Suprapubic skin (tissue), 4 donors: Measurements from ENCODE around the gene ABCC9. TPM values are rescaled to one million over a fixed set of nuclear protein-coding genes. Genes with fewer than 3 reads are reported as not detected.

ENCODE experiments used
- DNase-seq, 2 donors: peaks; one replicate each; pipeline ENCODE4 v3.0.0-alpha.2; 2019; ENCODE audit warnings: low spot score in 2 of 2
- H3K27ac ChIP-seq: fragments of 200-600 bp; sonication (generic); one replicate; pipeline ENCODE4 v1.5.1; 2019
- H3K27me3 ChIP-seq: fragments of 200-600 bp; sonication (generic); one replicate; pipeline ENCODE4 v1.5.1; 2019
- H3K36me3 ChIP-seq: fragments of 200-600 bp; sonication (generic); one replicate; pipeline ENCODE4 v1.5.1; 2019
- H3K4me1 ChIP-seq: fragments of 200-600 bp; sonication (generic); one replicate; pipeline ENCODE4 v1.5.1; 2019
- H3K4me3 ChIP-seq: fragments of 200-600 bp; sonication (generic); one replicate; pipeline ENCODE4 v1.5.1; 2019; ENCODE audit warnings: mild to moderate bottlenecking
- H3K9me3 ChIP-seq: fragments of 200-600 bp; sonication (generic); one replicate; pipeline ENCODE4 v1.5.1; 2019
- EP300 ChIP-seq: sonication (generic); formaldehyde crosslinking; IDR thresholded peaks from one replicate; pipeline ENCODE4 v1.6.1; 2017; ENCODE audit warnings: antibody characterized with exemption
- POLR2A ChIP-seq, 2 donors: fragments of 450-650 bp; IDR thresholded peaks; one replicate each; pipeline ENCODE4 v1.6.1; 2017; ENCODE audit warnings: antibody characterized with exemption in 2 of 2, mild to moderate bottlenecking in 2 of 2, moderate library complexity in 2 of 2
- POLR2AphosphoS5 ChIP-seq, 3 donors: sonication (generic); formaldehyde crosslinking; IDR thresholded peaks; one replicate each; pipeline ENCODE4 v1.6.1; 2017; ENCODE audit warnings: antibody characterized with exemption in 3 of 3
- WGBS: methylation state at CpG from one replicate; pipeline ENCODE4 v1.1.5; 2018; 5-methylcytosine and 5-hydroxymethylcytosine counted together
- total RNA-seq, 4 donors: library from RNA; depleted of rRNA; stranded (reverse); fragments of >200 nt; gene quantifications; one replicate each; pipeline ENCODE4 v1.1.0, GENCODE V29; 2016
- TF ChIP-seq, protein P1 (sequence below), 2 donors: fragments of 200-600 bp in 1 of 2; fragments of 450-650 bp in 1 of 2; sonication (generic) in 1 of 2; IDR thresholded peaks; one replicate each; pipeline ENCODE4 v1.5.1; 2016 to 2019; ENCODE audit warnings: antibody characterized with exemption in 2 of 2, mild to moderate bottlenecking in 1 of 2, moderate library complexity in 1 of 2

ABCC9 gene
- total RNA-seq, 4 donors from 2014 or later = 7.8 to 9.6 (median 8.1) TPM

DNA sequence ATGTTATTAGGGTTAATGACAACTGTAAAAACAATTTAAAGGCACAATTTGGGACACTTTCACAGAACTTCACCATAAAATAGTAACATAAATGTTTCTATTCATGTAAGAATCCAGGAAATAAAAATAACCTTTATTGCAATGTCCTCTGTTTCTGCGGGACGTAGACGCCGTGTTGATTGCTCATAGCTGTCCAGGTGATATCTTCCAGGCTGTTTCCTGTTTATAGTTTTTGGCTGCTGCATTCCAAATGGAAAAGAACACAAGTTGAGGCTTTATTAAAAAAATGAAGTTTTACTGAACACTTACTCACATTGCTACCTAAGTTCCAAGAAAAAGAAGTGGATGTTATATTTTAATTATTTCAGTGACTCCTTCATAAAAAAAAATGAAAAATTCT is 58.6 kb downstream of the ABCC9 start:
- WGBS = 67% methylated on average over 4 of the region's 4 CpGs

DNA sequence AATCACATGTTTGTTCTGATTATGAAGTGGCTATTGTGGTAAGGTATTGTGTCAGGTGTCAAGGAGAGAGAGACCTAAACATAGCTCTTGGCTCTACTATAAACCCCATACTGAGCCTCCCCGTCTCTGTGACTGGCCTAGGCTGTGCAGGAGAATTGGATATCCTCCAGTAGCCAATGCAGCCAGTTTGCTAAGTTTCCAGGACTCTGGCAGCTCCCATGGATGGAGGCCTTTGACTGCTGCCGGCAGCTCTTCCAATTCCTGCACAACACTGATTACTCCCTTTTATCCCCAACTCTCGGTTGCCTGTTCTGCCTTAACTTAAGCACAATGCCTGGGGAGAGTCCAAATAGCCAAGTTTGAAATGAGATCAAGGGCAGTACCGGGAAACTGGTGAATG is 59.3 kb downstream of the ABCC9 start:
- no peaks in the 10 kb centered on the region for H3K4me1 ChIP-seq
- H3K4me3 ChIP-seq = no peak overlapping the region
- no peaks in the 10 kb centered on the region for H3K9me3 ChIP-seq
- H3K27ac ChIP-seq = no peak overlapping the region
- TF ChIP-seq, protein P1, sequence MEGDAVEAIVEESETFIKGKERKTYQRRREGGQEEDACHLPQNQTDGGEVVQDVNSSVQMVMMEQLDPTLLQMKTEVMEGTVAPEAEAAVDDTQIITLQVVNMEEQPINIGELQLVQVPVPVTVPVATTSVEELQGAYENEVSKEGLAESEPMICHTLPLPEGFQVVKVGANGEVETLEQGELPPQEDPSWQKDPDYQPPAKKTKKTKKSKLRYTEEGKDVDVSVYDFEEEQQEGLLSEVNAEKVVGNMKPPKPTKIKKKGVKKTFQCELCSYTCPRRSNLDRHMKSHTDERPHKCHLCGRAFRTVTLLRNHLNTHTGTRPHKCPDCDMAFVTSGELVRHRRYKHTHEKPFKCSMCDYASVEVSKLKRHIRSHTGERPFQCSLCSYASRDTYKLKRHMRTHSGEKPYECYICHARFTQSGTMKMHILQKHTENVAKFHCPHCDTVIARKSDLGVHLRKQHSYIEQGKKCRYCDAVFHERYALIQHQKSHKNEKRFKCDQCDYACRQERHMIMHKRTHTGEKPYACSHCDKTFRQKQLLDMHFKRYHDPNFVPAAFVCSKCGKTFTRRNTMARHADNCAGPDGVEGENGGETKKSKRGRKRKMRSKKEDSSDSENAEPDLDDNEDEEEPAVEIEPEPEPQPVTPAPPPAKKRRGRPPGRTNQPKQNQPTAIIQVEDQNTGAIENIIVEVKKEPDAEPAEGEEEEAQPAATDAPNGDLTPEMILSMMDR (IDR thresholded peaks at IDR 0.05) = no peak
- TF ChIP-seq POLR2A (IDR thresholded peaks at IDR 0.05) = no peak
- TF ChIP-seq EP300 = no peak
- TF ChIP-seq POLR2AphosphoS5 (IDR thresholded peaks at IDR 0.05) = no peak
- DNase-seq = no peak
- 45% methylated on average over 4 of the region's 4 CpGs for WGBS
- H3K27me3 ChIP-seq = no peaks in the 10 kb centered on the region
- no peaks in the 10 kb centered on the region for H3K36me3 ChIP-seq

More for the DNA sequence above, 58.6 kb downstream of the ABCC9 start:
- DNase-seq = no peak
- no peaks in the 10 kb centered on the region for H3K36me3 ChIP-seq
- H3K27ac ChIP-seq = no peak overlapping the region
- H3K4me3 ChIP-seq = no peak overlapping the region
- H3K27me3 ChIP-seq = no peaks in the 10 kb centered on the region
- TF ChIP-seq EP300 (no peak), POLR2A (IDR thresholded peaks at IDR 0.05) (no peak)
- TF ChIP-seq, protein P1 (IDR thresholded peaks at IDR 0.05) = no peak
- no peaks in the 10 kb centered on the region for H3K4me1 ChIP-seq
- H3K9me3 ChIP-seq = no peaks in the 10 kb centered on the region

DNA sequence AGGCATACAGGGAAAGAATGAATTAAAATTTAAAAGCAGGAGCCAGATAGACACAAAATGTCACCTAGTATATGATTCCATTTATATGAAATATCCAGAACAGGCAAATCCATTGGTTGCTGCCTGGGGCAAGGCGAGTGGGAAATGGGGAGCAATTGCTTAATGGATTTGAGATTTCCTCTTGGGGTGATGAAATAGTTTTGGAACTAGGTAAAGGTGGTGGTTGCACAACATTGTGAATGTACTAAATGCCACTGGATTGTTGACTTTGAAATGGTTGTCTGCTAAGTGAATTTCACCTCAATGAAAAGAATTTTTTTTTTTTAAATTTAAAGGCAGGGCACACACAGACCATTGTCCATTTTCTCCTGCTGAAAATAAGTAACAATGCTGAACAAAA is 61.9 kb downstream of the ABCC9 start:
- Histone ChIP-seq H3K27ac (no peak overlapping the region), H3K27me3 (no peaks in the 10 kb centered on the region)
- TF ChIP-seq POLR2A (IDR thresholded peaks at IDR 0.05) (no peak), POLR2AphosphoS5 (IDR thresholded peaks at IDR 0.05) (no peak), EP300 (no peak)
- TF ChIP-seq, protein P1 (IDR thresholded peaks at IDR 0.05) = no peak

DNA sequence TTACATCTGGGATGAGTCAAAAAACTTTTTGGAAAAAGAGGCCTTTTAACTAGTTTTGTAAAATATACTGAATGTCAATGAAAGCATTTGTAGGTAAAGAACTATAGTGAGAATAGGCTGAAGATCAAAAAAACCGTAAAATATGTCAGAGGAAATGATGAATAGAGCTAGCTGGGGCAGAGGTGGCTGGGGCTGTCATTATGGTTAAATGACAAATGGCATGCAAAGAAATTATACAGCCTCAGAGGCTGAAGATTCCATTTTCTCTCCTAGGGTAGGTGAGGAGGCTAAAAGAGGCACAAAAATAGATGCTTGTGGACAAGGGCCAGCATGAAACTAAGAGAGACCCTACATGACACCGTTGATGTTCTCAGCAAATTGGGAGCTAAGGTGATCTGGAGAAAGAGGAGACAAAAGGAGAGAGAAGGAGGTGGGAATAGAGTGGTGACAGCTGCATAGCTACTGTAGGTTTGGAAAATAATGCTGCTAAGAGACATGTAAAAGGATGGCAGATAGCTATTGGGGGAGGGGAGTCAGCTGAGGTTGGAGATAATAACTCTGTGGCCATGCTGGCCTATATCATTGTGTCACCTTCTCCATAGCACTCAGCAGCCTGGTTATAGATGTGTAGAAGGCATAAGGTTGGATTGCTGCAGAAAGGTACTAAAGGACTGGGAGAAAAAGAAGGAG is 63.8 kb downstream of the ABCC9 start:
- no peak for DNase-seq
- Histone ChIP-seq H3K27ac (no peak overlapping the region), H3K36me3 (no peaks in the 10 kb centered on the region), H3K9me3 (no peaks in the 10 kb centered on the region), H3K4me3 (no peak overlapping the region), H3K27me3 (no peaks in the 10 kb centered on the region), H3K4me1 (no peaks in the 10 kb centered on the region)
- TF ChIP-seq, protein P1 (IDR thresholded peaks at IDR 0.05) = no peak
- TF ChIP-seq POLR2AphosphoS5 (IDR thresholded peaks at IDR 0.05) = no peak
- TF ChIP-seq POLR2A (IDR thresholded peaks at IDR 0.05) = no peak
- no peak for TF ChIP-seq EP300
- whole genome bisulfite sequencing = 66% methylated on average over 2 of the region's 2 CpGs

More for the DNA sequence above, 61.9 kb downstream of the ABCC9 start:
- H3K9me3 ChIP-seq = no peaks in the 10 kb centered on the region
- no peak overlapping the region for H3K4me3 ChIP-seq
- no peak for DNase-seq
- WGBS = 56% methylated on average over 1 of the region's 1 CpG
- no peaks in the 10 kb centered on the region for H3K4me1 ChIP-seq
- H3K36me3 ChIP-seq = no peaks in the 10 kb centered on the region

DNA sequence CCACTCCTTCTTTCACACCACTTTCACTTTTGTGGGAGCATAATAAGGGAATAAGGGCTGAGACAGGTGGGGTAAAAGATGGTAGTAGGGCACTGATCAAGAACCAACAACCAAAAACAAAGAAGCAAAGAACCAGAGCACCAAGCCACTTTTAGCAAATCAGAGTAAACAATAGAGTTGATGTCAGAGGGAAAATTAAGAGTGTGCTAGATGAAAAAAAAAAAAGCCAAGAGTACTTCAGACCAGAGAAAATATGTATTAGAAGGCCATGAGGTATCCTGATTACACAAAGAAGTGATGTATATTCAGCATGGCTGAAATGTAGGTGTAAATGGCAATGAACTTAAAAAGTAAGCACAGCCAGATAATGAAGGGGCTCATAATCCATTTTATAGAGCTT is 75.4 kb downstream of the ABCC9 start:
- H3K4me3 ChIP-seq = no peak overlapping the region

More for the DNA sequence above, 75.4 kb downstream of the ABCC9 start:
- Histone ChIP-seq H3K9me3 (no peaks in the 10 kb centered on the region), H3K27ac (no peak overlapping the region), H3K27me3 (no peaks in the 10 kb centered on the region), H3K36me3 (no peaks in the 10 kb centered on the region), H3K4me1 (no peaks in the 10 kb centered on the region)
- no peak for DNase-seq
- TF ChIP-seq EP300 = no peak
- TF ChIP-seq, protein P1 (IDR thresholded peaks at IDR 0.05) = no peak
- no peak for TF ChIP-seq POLR2A (IDR thresholded peaks at IDR 0.05)
- no peak for TF ChIP-seq POLR2AphosphoS5 (IDR thresholded peaks at IDR 0.05)
